ENCODE results near the gene B4GALNT2. TPM values are rescaled to one million over a fixed set of nuclear protein-coding genes. Genes with fewer than 3 reads are reported as not detected.

Gene B4GALNT2
- polyA plus RNA-seq, 3 donors = not detected

DNA sequence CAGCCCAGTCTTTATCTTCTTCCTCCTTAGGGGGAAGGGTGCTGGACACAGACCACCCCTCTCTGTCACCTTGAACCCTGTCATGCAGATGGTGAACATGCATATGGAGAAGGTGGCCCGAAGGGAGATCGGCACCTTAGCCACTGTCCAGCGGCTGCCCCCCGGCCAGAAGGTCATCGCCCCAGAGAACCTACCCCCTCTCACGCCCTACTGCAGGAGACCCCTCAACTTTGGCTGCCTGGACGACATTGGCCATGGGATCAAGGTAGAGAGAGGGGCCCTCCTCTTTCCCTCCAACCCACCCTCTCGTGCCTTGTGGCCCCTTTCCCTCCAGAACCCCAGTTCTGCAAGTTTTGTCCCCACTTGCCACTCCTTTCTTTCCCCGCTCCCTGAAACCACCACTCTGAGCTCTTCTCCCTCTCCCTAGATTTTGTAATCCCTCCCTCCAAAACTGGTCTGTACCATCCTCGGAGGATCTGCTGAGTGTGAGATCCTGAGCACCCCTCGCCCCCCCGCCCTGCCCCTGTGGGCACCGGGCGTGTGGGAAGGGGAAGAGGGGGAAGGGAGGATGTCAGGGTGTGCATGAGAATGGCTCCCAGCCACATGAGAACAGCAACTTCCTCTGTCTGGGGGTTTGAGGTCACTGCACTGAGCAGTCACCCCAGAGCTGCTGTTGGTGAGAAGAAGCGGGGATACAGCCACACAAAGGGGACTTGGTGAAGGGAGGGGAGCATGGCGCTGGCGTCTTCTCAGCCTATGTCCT is 85.3 kb downstream of the B4GALNT2 start:
- H3K4me1 Mint-ChIP-seq = peaks cover 83% of the 10 kb centered on the region
- peak; percentile 94 to 96 (median 94) for DNase-seq
- H3K27me3 ChIP-seq (ENCODE audit: control insufficient read depth in 2 of 2, insufficient read depth in 2 of 2, low read length in 2 of 2) = no peaks in the 10 kb centered on the region
- H3K27ac ChIP-seq (ENCODE audit: low read depth in 1 of 2, low read length in 2 of 2) = peak overlapping the region; percentile 97 to 99
- H3K9ac ChIP-seq (ENCODE audit: insufficient read depth, low read length, poor library complexity, severe bottlenecking) = peak overlapping the region; percentile 79
- peaks cover 8% of the 10 kb centered on the region for H4K20me1 ChIP-seq (ENCODE audit: insufficient read depth, low read length)
- peaks cover 33 to 52% of the 10 kb centered on the region in 2 donors for H3K36me3 Mint-ChIP-seq
- H3K9me3 ChIP-seq (replicated peaks in 1 of 2; ENCODE audit: control insufficient read depth in 1 of 2, insufficient read depth in 1 of 2, low read length in 2 of 2) = no peaks in the 10 kb centered on the region
- WGBS (ENCODE audit: insufficient coverage) = 50% methylated on average over 4 of the region's 17 CpGs
- H3K79me2 ChIP-seq (ENCODE audit: insufficient read depth, low read length) = peaks cover 23% of the 10 kb centered on the region
- H3K4me1 ChIP-seq (ENCODE audit: control insufficient read depth in 1 of 2, insufficient read depth in 2 of 2, low read length in 2 of 2) = peaks cover 82 to 91% of the 10 kb centered on the region in 2 donors
- peak overlapping the region in 2 of 3 experiments; percentile 6 to 72 for H3K4me3 ChIP-seq (replicated peaks in 1 of 3; ENCODE audit: low read depth in 2 of 3, low read length in 3 of 3)
- H3K27me3 Mint-ChIP-seq (ENCODE audit: low read depth in 3 of 3) = peaks cover 4 to 11% (median 6%) of the 10 kb centered on the region in 3 donors
- H3K4me3 Mint-ChIP-seq = peak overlapping the region; percentile 67 to 90
- H2AFZ ChIP-seq (ENCODE audit: insufficient read depth, low read depth, low read length, poor library complexity, severe bottlenecking) = no peak overlapping the region
- H3K36me3 ChIP-seq (replicated peaks in 1 of 2; ENCODE audit: control insufficient read depth in 1 of 2, insufficient read depth in 2 of 2, low read length in 2 of 2) = peaks cover 13 to 20% of the 10 kb centered on the region in 2 donors
- peak overlapping the region; percentile 67 for H3K4me2 ChIP-seq (replicated peaks; ENCODE audit: extremely low read depth, low read length, poor library complexity, severe bottlenecking)
- peaks cover 0 to 5% (median 0%) of the 10 kb centered on the region in 7 donors for H3K9me3 Mint-ChIP-seq
- H3K27ac Mint-ChIP-seq = peak overlapping the region; percentile 99 to 100 (median 99)
- TF ChIP-seq, protein P1, sequence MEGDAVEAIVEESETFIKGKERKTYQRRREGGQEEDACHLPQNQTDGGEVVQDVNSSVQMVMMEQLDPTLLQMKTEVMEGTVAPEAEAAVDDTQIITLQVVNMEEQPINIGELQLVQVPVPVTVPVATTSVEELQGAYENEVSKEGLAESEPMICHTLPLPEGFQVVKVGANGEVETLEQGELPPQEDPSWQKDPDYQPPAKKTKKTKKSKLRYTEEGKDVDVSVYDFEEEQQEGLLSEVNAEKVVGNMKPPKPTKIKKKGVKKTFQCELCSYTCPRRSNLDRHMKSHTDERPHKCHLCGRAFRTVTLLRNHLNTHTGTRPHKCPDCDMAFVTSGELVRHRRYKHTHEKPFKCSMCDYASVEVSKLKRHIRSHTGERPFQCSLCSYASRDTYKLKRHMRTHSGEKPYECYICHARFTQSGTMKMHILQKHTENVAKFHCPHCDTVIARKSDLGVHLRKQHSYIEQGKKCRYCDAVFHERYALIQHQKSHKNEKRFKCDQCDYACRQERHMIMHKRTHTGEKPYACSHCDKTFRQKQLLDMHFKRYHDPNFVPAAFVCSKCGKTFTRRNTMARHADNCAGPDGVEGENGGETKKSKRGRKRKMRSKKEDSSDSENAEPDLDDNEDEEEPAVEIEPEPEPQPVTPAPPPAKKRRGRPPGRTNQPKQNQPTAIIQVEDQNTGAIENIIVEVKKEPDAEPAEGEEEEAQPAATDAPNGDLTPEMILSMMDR (IDR thresholded peaks at IDR 0.05) = no peak
- intact Hi-C loops (cut with micrococcal nuclease) = loop anchor here in 1 of 2 donors (2.0 kb wide), 1 partner anchor 25 kb away; no protein-coding TSS in a partner anchor

DNA sequence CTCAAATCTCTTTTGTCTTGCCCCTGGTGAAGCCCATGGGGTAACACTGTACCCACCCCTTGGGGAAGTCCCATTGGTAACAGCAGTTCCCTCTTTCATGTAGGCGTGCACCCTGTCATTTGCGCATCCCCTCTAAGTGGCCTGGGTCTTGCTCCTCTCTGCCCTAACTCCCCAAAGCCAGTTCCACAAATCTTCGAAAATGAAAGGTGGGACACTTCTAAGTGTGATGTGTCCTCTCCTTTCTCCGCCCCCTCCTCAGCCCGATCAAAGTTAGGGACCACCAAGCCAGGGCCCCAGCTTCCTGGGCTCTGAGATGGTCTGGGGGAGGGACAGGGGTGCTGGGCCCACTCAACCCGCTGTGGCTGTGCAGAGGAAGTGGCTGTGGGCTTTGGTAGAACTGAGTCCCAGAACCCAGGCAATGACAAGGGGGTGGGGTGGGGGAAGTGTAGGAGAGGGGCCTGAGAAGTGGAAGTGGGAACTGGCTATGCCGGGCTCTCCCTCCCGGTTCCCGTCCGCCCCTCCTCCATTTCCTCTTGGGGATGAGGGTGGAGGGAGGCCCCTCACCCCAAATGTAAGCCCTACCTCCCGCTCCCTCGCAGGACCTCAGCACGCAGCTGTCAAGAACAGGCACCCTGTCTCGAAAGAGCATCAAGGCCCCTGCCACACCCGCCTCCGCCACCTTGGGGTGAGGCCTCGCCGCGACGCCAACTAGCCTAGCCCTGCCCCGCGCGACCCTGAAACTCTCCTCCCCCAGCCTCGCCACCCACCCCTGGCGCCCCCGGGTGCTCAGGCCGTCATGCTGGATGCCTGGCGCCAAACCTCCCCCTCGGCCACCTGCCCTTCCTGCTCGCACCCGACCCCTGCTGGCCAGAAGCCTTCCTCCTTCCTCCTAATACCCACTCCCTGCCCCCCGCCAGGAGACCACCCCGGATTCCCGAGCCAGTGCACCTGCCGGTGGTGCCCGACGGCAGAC is 86.7 kb downstream of the B4GALNT2 start:
- Mint-ChIP-seq H3K36me3 (peaks cover 33 to 52% of the 10 kb centered on the region in 2 donors), H3K27ac (peak overlapping the region; percentile 99 to 100 (median 99)), H3K9me3 (peaks cover 0 to 8% (median 0%) of the 10 kb centered on the region in 7 donors), H3K27me3 (ENCODE audit: low read depth in 3 of 3) (peaks cover 14 to 24% (median 14%) of the 10 kb centered on the region in 3 donors), H3K4me3 (peak overlapping the region; percentile 67 to 76), H3K4me1 (peaks cover 82% of the 10 kb centered on the region)
- H3K4me1 ChIP-seq (ENCODE audit: control insufficient read depth in 1 of 2, insufficient read depth in 2 of 2, low read length in 2 of 2) = peaks cover 82 to 91% of the 10 kb centered on the region in 2 donors
- H3K27ac ChIP-seq (ENCODE audit: low read depth in 1 of 2, low read length in 2 of 2) = peak overlapping the region; percentile 97 to 99
- peaks cover 0 to 7% of the 10 kb centered on the region in 2 donors for H3K27me3 ChIP-seq (ENCODE audit: control insufficient read depth in 2 of 2, insufficient read depth in 2 of 2, low read length in 2 of 2)
- H3K9ac ChIP-seq (ENCODE audit: insufficient read depth, low read length, poor library complexity, severe bottlenecking) = peak overlapping the region; percentile 79
- peak overlapping the region; percentile 67 for H3K4me2 ChIP-seq (replicated peaks; ENCODE audit: extremely low read depth, low read length, poor library complexity, severe bottlenecking)
- intact Hi-C loops (cut with micrococcal nuclease) = loop anchor here in 1 of 2 donors (2.0 kb wide), 1 partner anchor 26 kb away; no protein-coding TSS in a partner anchor
- no peaks in the 10 kb centered on the region for H3K9me3 ChIP-seq (replicated peaks in 1 of 2; ENCODE audit: control insufficient read depth in 1 of 2, insufficient read depth in 1 of 2, low read length in 2 of 2)
- peaks cover 16 to 23% of the 10 kb centered on the region in 2 donors for H3K36me3 ChIP-seq (replicated peaks in 1 of 2; ENCODE audit: control insufficient read depth in 1 of 2, insufficient read depth in 2 of 2, low read length in 2 of 2)
- peak overlapping the region; percentile 48 for H2AFZ ChIP-seq (ENCODE audit: insufficient read depth, low read depth, low read length, poor library complexity, severe bottlenecking)
- WGBS (ENCODE audit: insufficient coverage) = 9% methylated on average over 24 of the region's 37 CpGs
- TF ChIP-seq, protein P1 (IDR thresholded peaks at IDR 0.05) = peak; percentile 62
- no peaks in the 10 kb centered on the region for H4K20me1 ChIP-seq (ENCODE audit: insufficient read depth, low read length)
- H3K79me2 ChIP-seq (ENCODE audit: insufficient read depth, low read length) = peaks cover 9% of the 10 kb centered on the region
- H3K4me3 ChIP-seq (replicated peaks in 1 of 3; ENCODE audit: low read depth in 2 of 3, low read length in 3 of 3) = peak overlapping the region in 2 of 3 experiments; percentile 39 to 72
- peak; percentile 91 to 95 (median 92) for DNase-seq
